ENCODE data around the gene TMEM140.

DNA sequence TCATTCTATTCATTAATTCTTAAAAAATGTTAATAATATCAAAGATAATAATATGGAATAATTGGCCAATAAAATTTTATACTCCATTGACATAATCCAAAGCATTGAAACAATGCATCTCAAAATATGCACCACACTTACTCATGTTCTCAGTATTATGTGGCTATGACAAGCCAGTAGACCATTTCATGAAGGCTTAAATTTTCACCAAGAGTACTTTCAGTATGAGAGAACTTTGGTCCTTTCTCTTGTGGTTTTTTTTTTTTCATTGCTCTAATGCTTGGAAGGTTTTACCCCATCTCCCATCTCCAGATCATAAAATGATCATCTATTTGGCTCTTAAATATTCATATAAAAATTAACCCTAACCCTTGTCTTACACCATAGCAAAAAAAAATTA is 45.5 kb upstream of the TMEM140 start:
- TF ChIP-seq POLR2A (IDR thresholded peaks at IDR 0.05), result no peak
- TF ChIP-seq, protein P1, sequence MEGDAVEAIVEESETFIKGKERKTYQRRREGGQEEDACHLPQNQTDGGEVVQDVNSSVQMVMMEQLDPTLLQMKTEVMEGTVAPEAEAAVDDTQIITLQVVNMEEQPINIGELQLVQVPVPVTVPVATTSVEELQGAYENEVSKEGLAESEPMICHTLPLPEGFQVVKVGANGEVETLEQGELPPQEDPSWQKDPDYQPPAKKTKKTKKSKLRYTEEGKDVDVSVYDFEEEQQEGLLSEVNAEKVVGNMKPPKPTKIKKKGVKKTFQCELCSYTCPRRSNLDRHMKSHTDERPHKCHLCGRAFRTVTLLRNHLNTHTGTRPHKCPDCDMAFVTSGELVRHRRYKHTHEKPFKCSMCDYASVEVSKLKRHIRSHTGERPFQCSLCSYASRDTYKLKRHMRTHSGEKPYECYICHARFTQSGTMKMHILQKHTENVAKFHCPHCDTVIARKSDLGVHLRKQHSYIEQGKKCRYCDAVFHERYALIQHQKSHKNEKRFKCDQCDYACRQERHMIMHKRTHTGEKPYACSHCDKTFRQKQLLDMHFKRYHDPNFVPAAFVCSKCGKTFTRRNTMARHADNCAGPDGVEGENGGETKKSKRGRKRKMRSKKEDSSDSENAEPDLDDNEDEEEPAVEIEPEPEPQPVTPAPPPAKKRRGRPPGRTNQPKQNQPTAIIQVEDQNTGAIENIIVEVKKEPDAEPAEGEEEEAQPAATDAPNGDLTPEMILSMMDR (IDR thresholded peaks at IDR 0.05), result no peak
